Pons (tissue), 1 donor: ENCODE results near the gene TSR1.
A peak's percentile ranks its signal among the peaks of the same experiment; 100 is the strongest.
"Not testable (repeated sequence)": the region's sequence is repeated elsewhere in the genome, so short reads cannot be mapped to it uniquely, and the experiment has no call there.

Source experiments
- DNase-seq: peaks from one replicate; pipeline ENCODE4 v3.0.0-alpha.2; 2016; ENCODE audit warnings: low spot score

The TSR1 gene

GRCh38 chr17:2336852-2337543 is 741 bp upstream of the TSR1 start, which contains the start of gene SGSM2:
SGSM2 (plus strand) TSS chr17:2337501; CDS start chr17:2337689, 188 bp downstream.
- DNase-seq: no peak

- DNase-seq: no peak
Measured at GRCh38 chr17:2335726-2336214, 487 bp downstream of the TSR1 start.

GRCh38 chr17:2331303-2331702 is 5.0 kb downstream of the TSR1 start:
- DNase-seq: no peak

GRCh38 chr17:2323629-2324314 is 12.5 kb downstream of the TSR1 start:
- no peak for DNase-seq

- DNase-seq: no peak
Measured at GRCh38 chr17:2321399-2321798, 14.9 kb downstream of the TSR1 start.

- DNase-seq: no peak
Measured at GRCh38 chr17:2319051-2319450, 17.2 kb downstream of the TSR1 start.

- DNase-seq: no peak
Measured at GRCh38 chr17:2317796-2318195, 18.5 kb downstream of the TSR1 start.

- not testable (repeated sequence) for DNase-seq
Measured at GRCh38 chr17:2316916-2317205, 19.4 kb downstream of the TSR1 start.

GRCh38 chr17:2312736-2313135 is 23.5 kb downstream of the TSR1 start:
- DNase-seq: no peak

GRCh38 chr17:2309338-2310154 is 26.7 kb downstream of the TSR1 start:
- DNase-seq: no peak

- DNase-seq: no peak
Measured at GRCh38 chr17:2304931-2305330, 31.3 kb downstream of the TSR1 start.

GRCh38 chr17:2303204-2304188 is 32.8 kb downstream of the TSR1 start, which contains the start of the genes SMG6 and SRR:
SMG6 (minus strand) TSS chr17:2303785; CDS start chr17:2303720, 65 bp downstream.
SRR (plus strand) TSS chr17:2303950; CDS start chr17:2315561, 11,611 bp downstream.
- peak; percentile 80 for DNase-seq

GRCh38 chr17:2302778-2303203 is 33.5 kb downstream of the TSR1 start:
- no peak for DNase-seq

GRCh38 chr17:2299756-2300155 is 36.5 kb downstream of the TSR1 start:
- DNase-seq: no peak

GRCh38 chr17:2299136-2299535 is 37.1 kb downstream of the TSR1 start:
- DNase-seq: no peak

GRCh38 chr17:2297023-2297422 is 39.2 kb downstream of the TSR1 start:
- DNase-seq: no peak

- DNase-seq: no peak
Measured at GRCh38 chr17:2295575-2295974, 40.7 kb downstream of the TSR1 start.

- DNase-seq: no peak
Measured at GRCh38 chr17:2292100-2292499, 44.2 kb downstream of the TSR1 start.

GRCh38 chr17:2289878-2290478 is 46.3 kb downstream of the TSR1 start:
- no peak for DNase-seq

- no peak for DNase-seq
Measured at GRCh38 chr17:2283302-2283701, 53.0 kb downstream of the TSR1 start.
